Measurements from ENCODE around the gene BDH2.

BDH2 gene

GRCh38 chr4:103099691-103100392, at the start of gene BDH2:
Gene BDH2, minus strand, starts transcription at chr4:103099834. Its CDS starts 3,580 bp downstream, at chr4:103096254.
- H3K36me3 Mint-ChIP-seq = peaks cover 2% of the 10 kb centered on the region
- H3K27me3 Mint-ChIP-seq = no peaks in the 10 kb centered on the region
- H3K27ac Mint-ChIP-seq = peak within 1 kb of the TSS; percentile 95
- H3K4me1 Mint-ChIP-seq (ENCODE audit: low read depth) = peaks cover 34% of the 10 kb centered on the region
- no peaks in the 10 kb centered on the region for H3K9me3 Mint-ChIP-seq (ENCODE audit: low read depth)
- peak within 1 kb of the TSS; percentile 95 for H3K4me3 Mint-ChIP-seq

GRCh38 chr4:103144926-103145325, 45.3 kb upstream of the BDH2 start:
- Mint-ChIP-seq H3K9me3 (ENCODE audit: low read depth) (peaks cover 3% of the 10 kb centered on the region), H3K27me3 (no peaks in the 10 kb centered on the region), H3K36me3 (peaks cover 5% of the 10 kb centered on the region), H3K4me1 (ENCODE audit: low read depth) (no peaks in the 10 kb centered on the region), H3K27ac (no peak overlapping the region), H3K4me3 (no peak overlapping the region)

- no peaks in the 10 kb centered on the region for H3K36me3 Mint-ChIP-seq
- H3K9me3 Mint-ChIP-seq (ENCODE audit: low read depth) = no peaks in the 10 kb centered on the region
- H3K27ac Mint-ChIP-seq = no peak overlapping the region
- H3K4me1 Mint-ChIP-seq (ENCODE audit: low read depth) = peaks cover 4% of the 10 kb centered on the region
- H3K27me3 Mint-ChIP-seq = no peaks in the 10 kb centered on the region
- no peak overlapping the region for H3K4me3 Mint-ChIP-seq
Observed at GRCh38 chr4:103137446-103137827, 37.8 kb upstream of the BDH2 start.

GRCh38 chr4:103136671-103137445, 37.2 kb upstream of the BDH2 start:
- no peak overlapping the region for H3K4me3 Mint-ChIP-seq
- H3K9me3 Mint-ChIP-seq (ENCODE audit: low read depth) = no peaks in the 10 kb centered on the region
- peak overlapping the region; percentile 5 for H3K27ac Mint-ChIP-seq

GRCh38 chr4:103129174-103129573, 29.5 kb upstream of the BDH2 start:
- Mint-ChIP-seq H3K27ac (no peak overlapping the region), H3K4me3 (no peak overlapping the region), H3K27me3 (no peaks in the 10 kb centered on the region), H3K36me3 (peaks cover 4% of the 10 kb centered on the region), H3K9me3 (ENCODE audit: low read depth) (peaks cover 12% of the 10 kb centered on the region), H3K4me1 (ENCODE audit: low read depth) (no peaks in the 10 kb centered on the region)

More at GRCh38 chr4:103136671-103137445, 37.2 kb upstream of the BDH2 start:
- H3K36me3 Mint-ChIP-seq = no peaks in the 10 kb centered on the region
- H3K4me1 Mint-ChIP-seq (ENCODE audit: low read depth) = peaks cover 4% of the 10 kb centered on the region
- H3K27me3 Mint-ChIP-seq = no peaks in the 10 kb centered on the region

- H3K4me1 Mint-ChIP-seq (ENCODE audit: low read depth) = no peaks in the 10 kb centered on the region
- H3K36me3 Mint-ChIP-seq = peaks cover 4% of the 10 kb centered on the region
- H3K27ac Mint-ChIP-seq = no peak overlapping the region
- H3K4me3 Mint-ChIP-seq = no peak overlapping the region
- peaks cover 1% of the 10 kb centered on the region for H3K27me3 Mint-ChIP-seq
- H3K9me3 Mint-ChIP-seq (ENCODE audit: low read depth) = peaks cover 12% of the 10 kb centered on the region
Observed at GRCh38 chr4:103126126-103126525, 26.5 kb upstream of the BDH2 start.

GRCh38 chr4:103123114-103123513, 23.5 kb upstream of the BDH2 start:
- Mint-ChIP-seq H3K4me1 (ENCODE audit: low read depth) (no peaks in the 10 kb centered on the region), H3K9me3 (ENCODE audit: low read depth) (peaks cover 9% of the 10 kb centered on the region), H3K4me3 (no peak overlapping the region), H3K27ac (no peak overlapping the region), H3K36me3 (no peaks in the 10 kb centered on the region), H3K27me3 (peaks cover 1% of the 10 kb centered on the region)

- Mint-ChIP-seq H3K9me3 (ENCODE audit: low read depth) (no peaks in the 10 kb centered on the region), H3K36me3 (no peaks in the 10 kb centered on the region), H3K27ac (no peak overlapping the region), H3K4me3 (no peak overlapping the region), H3K4me1 (ENCODE audit: low read depth) (no peaks in the 10 kb centered on the region), H3K27me3 (peaks cover 1% of the 10 kb centered on the region)
Observed at GRCh38 chr4:103118166-103118565, 18.5 kb upstream of the BDH2 start.

GRCh38 chr4:103111598-103111997, 12.0 kb upstream of the BDH2 start:
- Mint-ChIP-seq H3K9me3 (ENCODE audit: low read depth) (no peaks in the 10 kb centered on the region), H3K4me3 (no peak overlapping the region), H3K36me3 (no peaks in the 10 kb centered on the region), H3K4me1 (ENCODE audit: low read depth) (no peaks in the 10 kb centered on the region), H3K27ac (no peak overlapping the region), H3K27me3 (no peaks in the 10 kb centered on the region)

GRCh38 chr4:103108542-103108941, 8.9 kb upstream of the BDH2 start:
- H3K36me3 Mint-ChIP-seq = no peaks in the 10 kb centered on the region
- no peak overlapping the region for H3K27ac Mint-ChIP-seq
- H3K4me3 Mint-ChIP-seq = no peak overlapping the region
- H3K4me1 Mint-ChIP-seq (ENCODE audit: low read depth) = peaks cover 3% of the 10 kb centered on the region
- no peaks in the 10 kb centered on the region for H3K27me3 Mint-ChIP-seq
- no peaks in the 10 kb centered on the region for H3K9me3 Mint-ChIP-seq (ENCODE audit: low read depth)

- H3K4me1 Mint-ChIP-seq (ENCODE audit: low read depth) = peaks cover 3% of the 10 kb centered on the region
- H3K27ac Mint-ChIP-seq = no peak overlapping the region
- no peak overlapping the region for H3K4me3 Mint-ChIP-seq
- H3K27me3 Mint-ChIP-seq = no peaks in the 10 kb centered on the region
- no peaks in the 10 kb centered on the region for H3K36me3 Mint-ChIP-seq
- no peaks in the 10 kb centered on the region for H3K9me3 Mint-ChIP-seq (ENCODE audit: low read depth)
Observed at GRCh38 chr4:103105558-103106356, 6.1 kb upstream of the BDH2 start.

GRCh38 chr4:103104886-103105285, 5.3 kb upstream of the BDH2 start:
- no peaks in the 10 kb centered on the region for H3K27me3 Mint-ChIP-seq
- H3K27ac Mint-ChIP-seq = no peak overlapping the region
- no peaks in the 10 kb centered on the region for H3K36me3 Mint-ChIP-seq
- peaks cover 3% of the 10 kb centered on the region for H3K4me1 Mint-ChIP-seq (ENCODE audit: low read depth)
- H3K4me3 Mint-ChIP-seq = no peak overlapping the region
- no peaks in the 10 kb centered on the region for H3K9me3 Mint-ChIP-seq (ENCODE audit: low read depth)

GRCh38 chr4:103100691-103101090, 1.1 kb upstream of the BDH2 start:
- H3K4me3 Mint-ChIP-seq = no peak overlapping the region
- H3K27me3 Mint-ChIP-seq = no peaks in the 10 kb centered on the region
- H3K9me3 Mint-ChIP-seq (ENCODE audit: low read depth) = no peaks in the 10 kb centered on the region
- H3K36me3 Mint-ChIP-seq = peaks cover 2% of the 10 kb centered on the region
- no peak overlapping the region for H3K27ac Mint-ChIP-seq
- H3K4me1 Mint-ChIP-seq (ENCODE audit: low read depth) = peaks cover 34% of the 10 kb centered on the region

GRCh38 chr4:103098756-103099440, 736 bp downstream of the BDH2 start:
- no peaks in the 10 kb centered on the region for H3K9me3 Mint-ChIP-seq (ENCODE audit: low read depth)
- peak overlapping the region; percentile 95 for H3K4me3 Mint-ChIP-seq
- peak overlapping the region; percentile 95 for H3K27ac Mint-ChIP-seq
- no peaks in the 10 kb centered on the region for H3K27me3 Mint-ChIP-seq
- H3K4me1 Mint-ChIP-seq (ENCODE audit: low read depth) = peaks cover 34% of the 10 kb centered on the region
- peaks cover 3% of the 10 kb centered on the region for H3K36me3 Mint-ChIP-seq
